HepG2 (cell line): Measurements from ENCODE around the gene APIP. TPM values are rescaled to one million over a fixed set of nuclear protein-coding genes. Genes with fewer than 3 reads are reported as not detected.
A peak's percentile ranks its signal among the peaks of the same experiment; 100 is the strongest.

Experiments used
- CHD4 ChIP-seq: fragments of 200-600 bp; sonication (generic); IDR thresholded peaks from 2 replicates; pipeline ENCODE4 v1.7.0; 2017; ENCODE audit warnings: mild to moderate bottlenecking, low read length, borderline replicate concordance
- MBD4 ChIP-seq: IDR thresholded peaks from 2 replicates; pipeline ENCODE4 v1.6.1; 2012; ENCODE audit warnings: low read length, inconsistent platforms, borderline replicate concordance
- NKX3-1 ChIP-seq: sonication (generic); formaldehyde crosslinking; IDR thresholded peaks from 2 replicates; pipeline ENCODE4 v1.5.0; 2020; ENCODE audit warnings: missing genetic modification reagents
- PPARG ChIP-seq: conservative IDR thresholded peaks from 2 replicates; pipeline ENCODE4 v1.6.1; 2016; ENCODE audit warnings: missing biosample characterization, missing genetic modification reagents
- U2AF1 ChIP-seq: fragments of 200-400 bp; formaldehyde crosslinking; optimal IDR thresholded peaks from 2 replicates; pipeline ENCODE3; 2017; ENCODE audit warnings: mild to moderate bottlenecking, low read depth, low read length
- ZFP1 ChIP-seq: IDR thresholded peaks from 2 replicates; pipeline ENCODE4 v1.6.1; 2016
- ZFP36L1 ChIP-seq: sonication (generic); formaldehyde crosslinking; IDR thresholded peaks from 2 replicates; pipeline ENCODE4 v1.8.0; 2022; ENCODE audit warnings: mild to moderate bottlenecking, missing genetic modification reagents, moderate library complexity
- ZNF124 ChIP-seq: sonication (generic); formaldehyde crosslinking; IDR thresholded peaks from 2 replicates; pipeline ENCODE4 v1.4.0; 2020; ENCODE audit warnings: missing genetic modification reagents
- ZNF143 ChIP-seq: sonication (generic); formaldehyde crosslinking; IDR thresholded peaks from 2 replicates; pipeline ENCODE4 v1.4.0; 2020; ENCODE audit warnings: missing genetic modification reagents
- ZNF234 ChIP-seq: sonication (generic); formaldehyde crosslinking; conservative IDR thresholded peaks from 2 replicates; pipeline ENCODE4 v1.5.1; 2020; ENCODE audit warnings: mild to moderate bottlenecking, missing genetic modification reagents
- ZNF430 ChIP-seq: sonication (generic); formaldehyde crosslinking; IDR thresholded peaks from 2 replicates; pipeline ENCODE4 v1.9.0; 2021; ENCODE audit warnings: mild to moderate bottlenecking, missing genetic modification reagents
- ZNF773 ChIP-seq: sonication (generic); formaldehyde crosslinking; IDR thresholded peaks from 2 replicates; pipeline ENCODE4 v1.4.0; 2020; ENCODE audit warnings: missing genetic modification reagents, borderline replicate concordance
- polyA plus RNA-seq, 8 experiments: library from polyadenylated mRNA; depleted of rRNA in 3 of 8; stranded (reverse) in 7 of 8; unstranded in 1 of 8; fragments of >200 nt; fragmentation: Illumina TruSeq in 4 of 8; extraction: Trizol in 4 of 8; gene quantifications; 2 replicates each; pipeline versions ENCODE4 v1.2.1 to v1.2.3, GENCODE V29; 2011 to 2016; ENCODE audit warnings: low read depth in 4 of 8, missing spikeins in 1 of 8, mixed read lengths in 1 of 8; ENCODE audit not compliant: insufficient read depth in 1 of 8
- total RNA-seq, 5 experiments: library from RNA; depleted of rRNA; stranded (reverse); fragments of >200 nt; fragmentation: Illumina TruSeq; extraction: Trizol; gene quantifications; 2 replicates each; pipeline ENCODE4 v1.2.3, GENCODE V29; 2016; ENCODE audit warnings: low read depth in 1 of 5
- TF ChIP-seq, protein P1 (sequence below): sonication (generic); formaldehyde crosslinking; IDR thresholded peaks from 2 replicates; pipeline ENCODE4 v1.4.0; 2020; ENCODE audit warnings: missing genetic modification reagents
- TF ChIP-seq, protein P2 (sequence below): sonication (generic); formaldehyde crosslinking; IDR thresholded peaks from 2 replicates; pipeline ENCODE4 v1.4.0; 2020; ENCODE audit warnings: mild to moderate bottlenecking, missing genetic modification reagents
- TF ChIP-seq, protein P3 (sequence below): sonication (generic); formaldehyde crosslinking; IDR thresholded peaks from 2 replicates; pipeline ENCODE4 v1.5.0; 2020; ENCODE audit warnings: mild to moderate bottlenecking, missing genetic modification reagents
- TF ChIP-seq, protein P4 (sequence below): sonication (generic); formaldehyde crosslinking; IDR thresholded peaks from 2 replicates; pipeline ENCODE4 v1.5.0; 2020; ENCODE audit warnings: mild to moderate bottlenecking, missing genetic modification reagents

Gene APIP
- total and polyA plus RNA-seq, 2 of the 13 experiments (the other 11 are each of a cell fraction or from before 2014, with no cell fraction given), result 16.9 to 31.0 TPM

DNA sequence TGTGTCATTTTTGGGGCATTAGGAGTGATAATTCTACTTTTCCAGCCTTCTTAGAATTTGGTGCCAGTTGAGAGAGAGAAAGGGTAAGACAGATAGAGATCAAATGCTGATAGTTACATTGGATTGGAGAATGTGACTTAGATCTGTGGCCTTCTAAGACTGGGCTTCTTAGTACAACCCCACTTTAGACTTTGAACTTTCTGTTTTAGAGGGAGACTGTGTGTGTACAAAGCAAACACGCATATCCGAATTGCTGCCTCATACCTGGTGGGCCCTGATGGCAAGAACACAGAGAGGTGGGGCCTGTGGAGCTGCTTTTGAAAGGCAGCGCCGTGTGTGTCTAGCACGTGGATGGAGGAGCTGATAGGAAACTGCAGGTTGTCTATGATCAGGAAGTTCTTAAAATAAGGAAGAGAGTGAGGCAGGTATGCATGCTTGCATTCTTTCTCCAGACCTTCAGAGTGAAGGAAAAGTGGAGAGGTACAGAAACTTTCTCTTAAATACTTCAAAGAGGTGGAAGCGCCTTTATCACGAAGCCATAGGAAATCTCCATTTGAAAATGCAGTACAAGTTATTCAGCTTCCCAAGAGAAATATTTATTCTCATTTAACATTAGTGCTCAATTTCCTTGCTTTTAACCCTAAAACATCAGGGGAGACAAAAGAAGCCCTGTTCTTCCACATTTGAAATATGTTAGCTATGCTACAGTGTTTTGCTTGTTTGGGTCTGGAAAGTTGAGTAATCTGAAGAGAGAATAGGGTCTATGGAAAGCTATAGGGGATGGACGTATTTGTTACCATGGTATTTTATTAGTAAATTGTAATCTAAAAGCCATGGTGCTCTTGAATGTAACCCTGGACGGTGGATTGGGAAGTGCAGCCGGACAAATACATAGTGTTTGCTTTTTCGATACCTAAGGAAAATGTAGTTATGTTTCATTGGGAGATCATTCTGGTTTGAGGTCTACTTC lies 13.9 kb upstream of the APIP start (continued):
- TF ChIP-seq ZNF124 (CRISPR knock-in tag), result peak; percentile 92; the same call in 1 of the 2 replicates
- no peak for TF ChIP-seq U2AF1
- TF ChIP-seq, protein P1, sequence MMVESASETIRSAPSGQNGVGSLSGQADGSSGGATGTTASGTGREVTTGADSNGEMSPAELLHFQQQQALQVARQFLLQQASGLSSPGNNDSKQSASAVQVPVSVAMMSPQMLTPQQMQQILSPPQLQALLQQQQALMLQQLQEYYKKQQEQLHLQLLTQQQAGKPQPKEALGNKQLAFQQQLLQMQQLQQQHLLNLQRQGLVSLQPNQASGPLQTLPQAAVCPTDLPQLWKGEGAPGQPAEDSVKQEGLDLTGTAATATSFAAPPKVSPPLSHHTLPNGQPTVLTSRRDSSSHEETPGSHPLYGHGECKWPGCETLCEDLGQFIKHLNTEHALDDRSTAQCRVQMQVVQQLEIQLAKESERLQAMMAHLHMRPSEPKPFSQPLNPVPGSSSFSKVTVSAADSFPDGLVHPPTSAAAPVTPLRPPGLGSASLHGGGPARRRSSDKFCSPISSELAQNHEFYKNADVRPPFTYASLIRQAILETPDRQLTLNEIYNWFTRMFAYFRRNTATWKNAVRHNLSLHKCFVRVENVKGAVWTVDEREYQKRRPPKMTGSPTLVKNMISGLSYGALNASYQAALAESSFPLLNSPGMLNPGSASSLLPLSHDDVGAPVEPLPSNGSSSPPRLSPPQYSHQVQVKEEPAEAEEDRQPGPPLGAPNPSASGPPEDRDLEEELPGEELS (CRISPR knock-in tag), result peak; percentile 87
- no peak for TF ChIP-seq ZNF234 (CRISPR knock-in tag)
- TF ChIP-seq ZFP36L1 (CRISPR knock-in tag), result peak; percentile 90; the same call in 1 of the 2 replicates
- TF ChIP-seq ZNF430 (CRISPR knock-in tag), result peak; percentile 92
- no peak for TF ChIP-seq ZNF143 (CRISPR knock-in tag)
- TF ChIP-seq, protein P2, sequence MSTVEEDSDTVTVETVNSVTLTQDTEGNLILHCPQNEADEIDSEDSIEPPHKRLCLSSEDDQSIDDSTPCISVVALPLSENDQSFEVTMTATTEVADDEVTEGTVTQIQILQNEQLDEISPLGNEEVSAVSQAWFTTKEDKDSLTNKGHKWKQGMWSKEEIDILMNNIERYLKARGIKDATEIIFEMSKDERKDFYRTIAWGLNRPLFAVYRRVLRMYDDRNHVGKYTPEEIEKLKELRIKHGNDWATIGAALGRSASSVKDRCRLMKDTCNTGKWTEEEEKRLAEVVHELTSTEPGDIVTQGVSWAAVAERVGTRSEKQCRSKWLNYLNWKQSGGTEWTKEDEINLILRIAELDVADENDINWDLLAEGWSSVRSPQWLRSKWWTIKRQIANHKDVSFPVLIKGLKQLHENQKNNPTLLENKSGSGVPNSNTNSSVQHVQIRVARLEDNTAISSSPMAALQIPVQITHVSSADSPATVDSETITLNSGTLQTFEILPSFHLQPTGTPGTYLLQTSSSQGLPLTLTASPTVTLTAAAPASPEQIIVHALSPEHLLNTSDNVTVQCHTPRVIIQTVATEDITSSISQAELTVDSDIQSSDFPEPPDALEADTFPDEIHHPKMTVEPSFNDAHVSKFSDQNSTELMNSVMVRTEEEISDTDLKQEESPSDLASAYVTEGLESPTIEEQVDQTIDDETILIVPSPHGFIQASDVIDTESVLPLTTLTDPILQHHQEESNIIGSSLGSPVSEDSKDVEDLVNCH, result no peak
- peak; percentile 71; the same call in 1 of the 2 replicates for TF ChIP-seq PPARG (CRISPR knock-in tag)
- TF ChIP-seq ZNF773 (CRISPR knock-in tag), result no peak
- peak; percentile 84; the same call in 1 of the 2 replicates for TF ChIP-seq CHD4
- TF ChIP-seq, protein P3, sequence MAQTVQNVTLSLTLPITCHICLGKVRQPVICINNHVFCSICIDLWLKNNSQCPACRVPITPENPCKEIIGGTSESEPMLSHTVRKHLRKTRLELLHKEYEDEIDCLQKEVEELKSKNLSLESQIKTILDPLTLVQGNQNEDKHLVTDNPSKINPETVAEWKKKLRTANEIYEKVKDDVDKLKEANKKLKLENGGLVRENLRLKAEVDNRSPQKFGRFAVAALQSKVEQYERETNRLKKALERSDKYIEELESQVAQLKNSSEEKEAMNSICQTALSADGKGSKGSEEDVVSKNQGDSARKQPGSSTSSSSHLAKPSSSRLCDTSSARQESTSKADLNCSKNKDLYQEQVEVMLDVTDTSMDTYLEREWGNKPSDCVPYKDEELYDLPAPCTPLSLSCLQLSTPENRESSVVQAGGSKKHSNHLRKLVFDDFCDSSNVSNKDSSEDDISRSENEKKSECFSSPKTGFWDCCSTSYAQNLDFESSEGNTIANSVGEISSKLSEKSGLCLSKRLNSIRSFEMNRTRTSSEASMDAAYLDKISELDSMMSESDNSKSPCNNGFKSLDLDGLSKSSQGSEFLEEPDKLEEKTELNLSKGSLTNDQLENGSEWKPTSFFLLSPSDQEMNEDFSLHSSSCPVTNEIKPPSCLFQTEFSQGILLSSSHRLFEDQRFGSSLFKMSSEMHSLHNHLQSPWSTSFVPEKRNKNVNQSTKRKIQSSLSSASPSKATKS (CRISPR knock-in tag), result 0 out of 2 replicates have a peak, but pooled peaks have one; percentile 83
- peak; percentile 78; the same call in 1 of the 2 replicates for TF ChIP-seq NKX3-1 (CRISPR knock-in tag)
- TF ChIP-seq, protein P4, sequence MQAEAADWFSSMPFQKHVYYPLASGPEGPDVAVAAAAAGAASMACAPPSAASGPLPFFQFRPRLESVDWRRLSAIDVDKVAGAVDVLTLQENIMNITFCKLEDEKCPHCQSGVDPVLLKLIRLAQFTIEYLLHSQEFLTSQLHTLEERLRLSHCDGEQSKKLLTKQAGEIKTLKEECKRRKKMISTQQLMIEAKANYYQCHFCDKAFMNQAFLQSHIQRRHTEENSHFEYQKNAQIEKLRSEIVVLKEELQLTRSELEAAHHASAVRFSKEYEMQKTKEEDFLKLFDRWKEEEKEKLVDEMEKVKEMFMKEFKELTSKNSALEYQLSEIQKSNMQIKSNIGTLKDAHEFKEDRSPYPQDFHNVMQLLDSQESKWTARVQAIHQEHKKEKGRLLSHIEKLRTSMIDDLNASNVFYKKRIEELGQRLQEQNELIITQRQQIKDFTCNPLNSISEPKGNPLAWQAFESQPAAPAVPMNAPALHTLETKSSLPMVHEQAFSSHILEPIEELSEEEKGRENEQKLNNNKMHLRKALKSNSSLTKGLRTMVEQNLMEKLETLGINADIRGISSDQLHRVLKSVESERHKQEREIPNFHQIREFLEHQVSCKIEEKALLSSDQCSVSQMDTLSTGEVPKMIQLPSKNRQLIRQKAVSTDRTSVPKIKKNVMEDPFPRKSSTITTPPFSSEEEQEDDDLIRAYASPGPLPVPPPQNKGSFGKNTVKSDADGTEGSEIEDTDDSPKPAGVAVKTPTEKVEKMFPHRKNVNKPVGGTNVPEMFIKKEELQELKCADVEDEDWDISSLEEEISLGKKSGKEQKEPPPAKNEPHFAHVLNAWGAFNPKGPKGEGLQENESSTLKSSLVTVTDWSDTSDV (CRISPR knock-in tag), result no peak
- TF ChIP-seq MBD4, result peak; percentile 63; the same call in 1 of the 2 replicates
- TF ChIP-seq ZFP1 (CRISPR knock-in tag), result no peak
